ENCODE results near the gene PADI6. TPM values are rescaled to one million over a fixed set of nuclear protein-coding genes. Genes with fewer than 3 reads are reported as not detected.

Gene PADI6
- total and polyA plus RNA-seq, 2 experiments from 2014 or later: not detected

DNA sequence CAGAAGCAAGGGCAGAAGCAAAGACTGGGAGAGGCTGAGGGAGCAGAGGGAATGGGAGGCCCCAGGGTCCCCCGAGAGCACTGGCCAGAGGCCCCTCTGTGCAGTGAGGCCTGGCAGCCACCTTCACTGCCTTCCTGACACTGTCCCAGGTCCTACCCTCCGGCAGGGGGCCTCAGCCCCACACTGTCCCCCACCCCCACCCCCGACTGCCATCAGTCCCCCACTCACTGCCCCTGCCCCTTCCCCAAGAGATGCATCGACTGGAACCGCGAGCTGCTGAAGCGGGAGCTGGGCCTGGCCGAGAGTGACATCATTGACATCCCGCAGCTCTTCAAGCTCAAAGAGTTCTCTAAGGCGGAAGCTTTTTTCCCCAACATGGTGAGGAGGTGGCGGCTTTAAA is 13.0 kb upstream of the PADI6 start:
- DNase-seq (ENCODE audit: low spot score): no peak
- H3K4me3 ChIP-seq: no peak overlapping the region
- H3K4me1 ChIP-seq (ENCODE audit: insufficient read depth): no peaks in the 10 kb centered on the region
- 81% methylated on average over 8 of the region's 11 CpGs for WGBS (ENCODE audit: low lambda C conversion rate, missing lambda C conversion rate)
- TF ChIP-seq, protein P1, sequence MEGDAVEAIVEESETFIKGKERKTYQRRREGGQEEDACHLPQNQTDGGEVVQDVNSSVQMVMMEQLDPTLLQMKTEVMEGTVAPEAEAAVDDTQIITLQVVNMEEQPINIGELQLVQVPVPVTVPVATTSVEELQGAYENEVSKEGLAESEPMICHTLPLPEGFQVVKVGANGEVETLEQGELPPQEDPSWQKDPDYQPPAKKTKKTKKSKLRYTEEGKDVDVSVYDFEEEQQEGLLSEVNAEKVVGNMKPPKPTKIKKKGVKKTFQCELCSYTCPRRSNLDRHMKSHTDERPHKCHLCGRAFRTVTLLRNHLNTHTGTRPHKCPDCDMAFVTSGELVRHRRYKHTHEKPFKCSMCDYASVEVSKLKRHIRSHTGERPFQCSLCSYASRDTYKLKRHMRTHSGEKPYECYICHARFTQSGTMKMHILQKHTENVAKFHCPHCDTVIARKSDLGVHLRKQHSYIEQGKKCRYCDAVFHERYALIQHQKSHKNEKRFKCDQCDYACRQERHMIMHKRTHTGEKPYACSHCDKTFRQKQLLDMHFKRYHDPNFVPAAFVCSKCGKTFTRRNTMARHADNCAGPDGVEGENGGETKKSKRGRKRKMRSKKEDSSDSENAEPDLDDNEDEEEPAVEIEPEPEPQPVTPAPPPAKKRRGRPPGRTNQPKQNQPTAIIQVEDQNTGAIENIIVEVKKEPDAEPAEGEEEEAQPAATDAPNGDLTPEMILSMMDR (IDR thresholded peaks at IDR 0.05; ENCODE audit: poor library complexity): no peak
- TF ChIP-seq EZH2phosphoT487 (IDR thresholded peaks at IDR 0.05; ENCODE audit: low read depth, severe bottlenecking, unreplicated experiment) (no peak), EZH2 (IDR thresholded peaks at IDR 0.05; ENCODE audit: borderline replicate concordance) (no peak)
- no peak overlapping the region for H2AFZ ChIP-seq
- no peaks in the 10 kb centered on the region for H3K36me3 ChIP-seq (replicated peaks; ENCODE audit: insufficient read depth, low read depth)
- H3K79me2 ChIP-seq: no peaks in the 10 kb centered on the region
- no peak overlapping the region for H3K27ac ChIP-seq
- no peaks in the 10 kb centered on the region for H4K20me1 ChIP-seq (ENCODE audit: insufficient read depth, poor library complexity, severe bottlenecking)
- no peaks in the 10 kb centered on the region for H3K27me3 ChIP-seq
- H3K9me2 ChIP-seq (replicated peaks; ENCODE audit: insufficient read depth): no peaks in the 10 kb centered on the region
- H3K9me3 ChIP-seq (ENCODE audit: low read depth): no peaks in the 10 kb centered on the region
- H3K4me2 ChIP-seq: no peak overlapping the region

DNA sequence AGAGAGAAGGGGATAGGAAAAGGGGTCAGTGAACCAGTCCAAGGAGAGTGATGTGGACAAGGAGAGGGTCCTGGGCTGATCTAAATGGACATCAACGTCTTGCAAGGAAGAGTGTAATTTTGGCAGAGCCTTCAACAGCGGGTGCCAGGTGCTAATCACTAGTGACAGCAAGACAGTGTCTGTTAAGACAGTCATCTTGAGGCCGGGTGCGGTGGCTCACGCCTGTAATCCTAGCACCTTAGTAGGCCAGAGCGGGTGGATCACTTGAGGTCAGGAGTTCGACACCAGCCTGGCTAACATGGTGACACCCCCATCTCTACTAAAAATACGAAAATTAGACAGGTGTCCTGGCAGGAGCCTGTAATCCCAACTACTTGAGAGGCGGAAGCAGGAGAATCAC is 12.2 kb upstream of the PADI6 start:
- Histone ChIP-seq H3K27ac (no peak overlapping the region), H3K4me3 (no peak overlapping the region), H3K27me3 (no peaks in the 10 kb centered on the region), H4K20me1 (ENCODE audit: insufficient read depth, poor library complexity, severe bottlenecking) (no peaks in the 10 kb centered on the region), H3K36me3 (replicated peaks; ENCODE audit: insufficient read depth, low read depth) (no peaks in the 10 kb centered on the region), H3K4me1 (ENCODE audit: insufficient read depth) (no peaks in the 10 kb centered on the region), H3K79me2 (no peaks in the 10 kb centered on the region), H3K4me2 (no peak overlapping the region), H2AFZ (no peak overlapping the region), H3K9me3 (ENCODE audit: low read depth) (no peaks in the 10 kb centered on the region), H3K9me2 (replicated peaks; ENCODE audit: insufficient read depth) (no peaks in the 10 kb centered on the region)
- WGBS (ENCODE audit: low lambda C conversion rate, missing lambda C conversion rate): 91% methylated on average over 9 of the region's 9 CpGs
- DNase-seq (ENCODE audit: low spot score): no peak
- TF ChIP-seq EZH2 (IDR thresholded peaks at IDR 0.05; ENCODE audit: borderline replicate concordance) (no peak), EZH2phosphoT487 (IDR thresholded peaks at IDR 0.05; ENCODE audit: low read depth, severe bottlenecking, unreplicated experiment) (no peak)
- TF ChIP-seq, protein P1 (IDR thresholded peaks at IDR 0.05; ENCODE audit: poor library complexity): no peak

DNA sequence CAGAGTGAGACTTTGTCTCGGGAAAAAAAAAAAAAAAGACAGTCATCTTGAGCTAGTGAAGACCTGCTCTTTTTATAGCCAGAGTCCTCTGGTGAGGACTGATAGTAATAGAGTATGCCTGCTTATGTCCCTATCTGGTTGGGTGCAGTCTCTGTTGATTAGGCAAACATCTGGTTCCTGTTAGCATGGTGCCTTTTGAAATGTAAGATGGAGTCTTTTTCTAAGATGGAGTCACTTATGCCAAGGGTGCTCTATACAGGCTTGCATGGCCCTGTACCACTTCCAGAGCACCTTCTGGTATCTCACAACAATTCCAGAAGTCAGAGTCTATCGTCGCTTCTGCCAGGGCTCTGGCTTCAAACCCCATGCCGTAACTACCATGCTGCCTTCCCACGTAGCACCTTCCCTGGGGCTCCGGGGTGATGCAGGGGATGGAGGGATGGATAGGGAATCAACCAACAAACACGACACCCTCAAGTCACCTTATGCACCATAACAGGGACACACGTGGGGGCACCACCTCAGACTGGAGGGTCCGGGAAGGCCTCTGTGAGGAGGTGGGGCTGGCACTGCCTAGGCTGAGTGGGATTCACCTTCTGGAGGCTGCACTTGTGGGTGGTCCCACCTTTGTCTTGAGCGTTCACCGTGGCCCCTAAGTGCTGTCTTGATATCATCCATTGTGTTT is 11.6 kb upstream of the PADI6 start:
- H4K20me1 ChIP-seq (ENCODE audit: insufficient read depth, poor library complexity, severe bottlenecking): no peaks in the 10 kb centered on the region
- 87% methylated on average over 11 of the region's 11 CpGs for WGBS (ENCODE audit: low lambda C conversion rate, missing lambda C conversion rate)

More for the DNA sequence above, 11.6 kb upstream of the PADI6 start:
- no peaks in the 10 kb centered on the region for H3K27me3 ChIP-seq
- H3K9me3 ChIP-seq (ENCODE audit: low read depth): no peaks in the 10 kb centered on the region
- no peaks in the 10 kb centered on the region for H3K79me2 ChIP-seq
- H2AFZ ChIP-seq: no peak overlapping the region
- no peaks in the 10 kb centered on the region for H3K9me2 ChIP-seq (replicated peaks; ENCODE audit: insufficient read depth)
- H3K27ac ChIP-seq: no peak overlapping the region
- H3K36me3 ChIP-seq (replicated peaks; ENCODE audit: insufficient read depth, low read depth): no peaks in the 10 kb centered on the region
- H3K4me1 ChIP-seq (ENCODE audit: insufficient read depth): no peaks in the 10 kb centered on the region
- no peak overlapping the region for H3K4me2 ChIP-seq
- no peak overlapping the region for H3K4me3 ChIP-seq
- TF ChIP-seq EZH2phosphoT487 (IDR thresholded peaks at IDR 0.05; ENCODE audit: low read depth, severe bottlenecking, unreplicated experiment) (no peak), EZH2 (IDR thresholded peaks at IDR 0.05; ENCODE audit: borderline replicate concordance) (no peak)
- TF ChIP-seq, protein P1 (IDR thresholded peaks at IDR 0.05; ENCODE audit: poor library complexity): no peak
- DNase-seq (ENCODE audit: low spot score): no peak

Measured in hepatocyte (in vitro differentiated cells).